Measurements from ENCODE around the gene DNM1. TPM values are rescaled to one million over a fixed set of nuclear protein-coding genes. Genes with fewer than 3 reads are reported as not detected.

DNM1 gene
- total and polyA plus RNA-seq, 2 donors (not counting 3 experiments of a cell fraction or from before 2014, with no cell fraction given): 0.59 to 2.9 TPM

GRCh38 chr9:128204858-128205257 is 1.7 kb downstream of the DNM1 start:
- H2AFZ ChIP-seq (ENCODE audit: low read depth, low read length): no peak overlapping the region
- ChIA-PET POLR2A (no interaction called here), CTCF (no interaction called here)
- H3K4me2 ChIP-seq (ENCODE audit: insufficient read depth, low read length): no peak overlapping the region
- no TSS peak for BruUV-seq (replicated peaks)
- H3K9ac ChIP-seq (replicated peaks; ENCODE audit: extremely low read depth, insufficient read depth, low read length): no peak overlapping the region
- peaks cover 10% of the 10 kb centered on the region for H3K4me1 ChIP-seq (ENCODE audit: control insufficient read depth, extremely low read depth, insufficient read depth, low read length)
- H3K4me3 ChIP-seq (replicated peaks in 1 of 3; ENCODE audit: insufficient read depth in 1 of 3, low read depth in 1 of 3, low read length in 3 of 3): no peak overlapping the region
- DNase-seq (ENCODE audit: low read depth, low spot score) (no peak), FAIRE-seq (no peak)
- no peaks in the 10 kb centered on the region for H3K9me3 ChIP-seq (replicated peaks; ENCODE audit: control insufficient read depth, insufficient read depth, low read length)
- H3K27ac ChIP-seq (ENCODE audit: insufficient read depth, low read depth, low read length): no peak overlapping the region
- dilution Hi-C loops (cut with MboI; ENCODE audit: extremely low pct_ligation_motif_present, low sequenced_read_pairs): no loop called here
- intact Hi-C loops (cut with micrococcal nuclease): loop anchor here (2.0 kb wide), 1 partner anchor 14 kb away; no protein-coding TSS in a partner anchor
- no peaks in the 10 kb centered on the region for H4K20me1 ChIP-seq (replicated peaks; ENCODE audit: control insufficient read depth, extremely low read depth, insufficient read depth, low read length)
- TF ChIP-seq FOS (IDR thresholded peaks at IDR 0.05; ENCODE audit: borderline replicate concordance, insufficient read depth, low read length) (no peak), GATA2 (IDR thresholded peaks at IDR 0.05; ENCODE audit: insufficient read depth, insufficient read length, low read depth, low read length) (no peak), JUN (IDR thresholded peaks at IDR 0.05; ENCODE audit: borderline replicate concordance, insufficient read depth, insufficient read length, low read depth) (no peak), POLR2AphosphoS5 (IDR thresholded peaks at IDR 0.05; ENCODE audit: insufficient read depth, low read depth, low read length) (no peak), CTCF (IDR thresholded peaks at IDR 0.05; ENCODE audit: extremely low read depth in 1 of 2, insufficient read depth in 1 of 2, low read depth in 1 of 2, low read length in 2 of 2) (no peak), POLR2A (IDR thresholded peaks at IDR 0.05; ENCODE audit: low read depth, low read length) (no peak), EZH2 (IDR thresholded peaks at IDR 0.05; ENCODE audit: borderline replicate concordance, low read depth, low read length, severe bottlenecking) (no peak), MAX (IDR thresholded peaks at IDR 0.05; ENCODE audit: insufficient read depth, insufficient read length) (no peak), MYC (IDR thresholded peaks at IDR 0.05; ENCODE audit: low read depth, low read length) (no peak)
- peaks cover 9 to 10% of the 10 kb centered on the region in 2 experiments for H3K27me3 ChIP-seq (ENCODE audit: control insufficient read depth in 2 of 2, insufficient read depth in 2 of 2, low read length in 2 of 2)
- no peaks in the 10 kb centered on the region for H3K79me2 ChIP-seq (ENCODE audit: control insufficient read depth, insufficient read depth, low read length)
- no peaks in the 10 kb centered on the region for H3K9me1 ChIP-seq (replicated peaks; ENCODE audit: control insufficient read depth, extremely low read depth, insufficient read depth, low read length)
- H3K36me3 ChIP-seq (ENCODE audit: control insufficient read depth in 2 of 2, extremely low read depth in 1 of 2, insufficient read depth in 2 of 2, low read length in 2 of 2): no peaks in the 10 kb centered on the region
